Measurements from ENCODE around the gene DECR2. TPM values are rescaled to one million over a fixed set of nuclear protein-coding genes. Genes with fewer than 3 reads are reported as not detected.
A peak's percentile ranks its signal among the peaks of the same experiment; 100 is the strongest.
"Not testable (repeated sequence)": the region's sequence is repeated elsewhere in the genome, so short reads cannot be mapped to it uniquely, and the experiment has no call there.

Gene DECR2
- total RNA-seq, 1 experiment from 2014 or later = 8.1 TPM

DNA sequence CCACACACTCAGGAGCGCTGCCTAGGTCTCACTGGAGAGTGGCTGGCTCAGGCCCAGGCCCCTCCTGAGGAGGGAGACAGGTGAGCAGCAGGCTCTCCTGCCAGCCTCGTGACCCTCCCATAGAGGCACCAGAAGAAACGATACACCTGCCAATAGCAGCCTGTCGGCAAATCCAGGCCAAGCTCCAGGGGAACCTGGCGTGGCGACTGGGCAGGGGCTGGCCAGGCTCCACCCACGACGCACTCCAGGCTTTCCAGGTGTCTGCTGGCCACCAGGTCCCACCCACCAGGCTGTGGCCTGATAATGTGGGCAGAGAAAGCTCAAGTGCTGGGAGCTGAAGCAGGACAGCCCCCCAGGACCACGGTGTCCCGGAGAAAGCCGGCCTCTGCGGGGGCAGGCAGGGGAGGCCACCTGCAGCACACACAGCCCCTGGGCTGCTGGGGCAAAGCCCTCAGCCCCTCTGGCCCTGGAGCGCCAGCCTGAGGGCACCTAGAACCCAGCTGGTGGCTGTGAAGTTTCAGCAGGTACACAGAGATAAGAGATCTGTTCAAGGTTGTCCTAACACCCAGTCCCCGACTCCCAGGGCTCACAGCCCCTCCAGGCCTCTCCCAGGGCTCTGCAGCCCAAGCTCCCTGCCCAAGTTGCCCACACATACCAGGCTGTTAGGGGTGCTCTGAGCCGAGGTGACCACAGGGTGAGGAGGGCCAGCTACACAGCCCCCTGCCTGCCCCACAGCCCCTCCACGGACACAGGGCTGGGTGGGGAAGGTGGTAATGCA is 22.3 kb upstream of the DECR2 start:
- DNase-seq (ENCODE audit: low spot score) = no peak

DNA sequence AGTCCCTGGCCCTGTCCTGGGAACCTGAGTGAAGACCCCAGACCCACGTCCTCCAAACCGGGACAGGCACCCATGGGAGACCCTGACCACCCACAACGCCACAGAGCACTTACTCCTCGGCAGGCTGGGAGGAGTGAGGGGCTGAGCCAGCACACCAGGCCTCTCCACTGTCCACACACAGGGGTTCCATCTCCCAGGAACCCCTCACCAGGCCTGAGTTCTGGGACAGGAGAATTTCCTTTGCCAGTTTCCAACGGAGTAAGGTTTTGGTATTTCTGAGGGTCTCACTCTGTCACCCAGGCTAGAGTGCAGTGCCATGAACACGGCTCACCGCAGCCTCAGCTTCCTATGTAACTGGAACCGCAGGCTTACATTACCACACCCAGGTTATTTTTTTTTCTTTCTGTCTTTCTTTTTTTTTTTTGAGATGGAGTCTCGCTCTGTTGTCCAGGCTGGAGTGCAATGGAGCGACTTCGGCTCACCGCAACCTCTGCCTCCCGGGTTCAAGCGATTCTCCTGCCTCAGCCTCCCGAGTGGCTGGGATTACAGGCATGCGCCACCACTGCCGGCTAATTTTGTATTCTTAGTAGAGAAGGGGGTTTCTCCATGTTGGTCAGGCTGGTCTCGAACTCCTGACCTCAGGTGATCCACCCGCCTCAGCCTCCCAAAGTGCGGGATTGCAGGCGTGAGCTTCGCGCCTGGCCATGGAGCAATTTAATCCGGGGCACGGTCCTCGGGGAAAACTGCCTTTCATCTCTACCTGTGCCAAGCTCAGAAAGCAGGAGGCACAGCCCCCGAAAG is 21.5 kb upstream of the DECR2 start:
- DNase-seq (ENCODE audit: low spot score) = no peak

DNA sequence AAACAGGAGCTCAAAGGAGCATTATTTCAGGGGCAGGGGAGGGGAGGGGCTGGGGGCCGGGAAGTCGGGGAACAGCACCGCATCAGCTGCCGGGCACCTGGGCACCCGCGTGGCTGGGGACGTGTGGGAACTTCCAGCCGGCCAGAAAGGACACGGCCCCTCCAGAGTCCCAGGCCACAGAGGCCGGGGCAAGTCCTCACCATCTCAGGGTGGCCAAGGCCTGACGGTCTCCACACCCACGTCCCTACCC is 21.0 kb upstream of the DECR2 start:
- no peak for DNase-seq (ENCODE audit: low spot score)

DNA sequence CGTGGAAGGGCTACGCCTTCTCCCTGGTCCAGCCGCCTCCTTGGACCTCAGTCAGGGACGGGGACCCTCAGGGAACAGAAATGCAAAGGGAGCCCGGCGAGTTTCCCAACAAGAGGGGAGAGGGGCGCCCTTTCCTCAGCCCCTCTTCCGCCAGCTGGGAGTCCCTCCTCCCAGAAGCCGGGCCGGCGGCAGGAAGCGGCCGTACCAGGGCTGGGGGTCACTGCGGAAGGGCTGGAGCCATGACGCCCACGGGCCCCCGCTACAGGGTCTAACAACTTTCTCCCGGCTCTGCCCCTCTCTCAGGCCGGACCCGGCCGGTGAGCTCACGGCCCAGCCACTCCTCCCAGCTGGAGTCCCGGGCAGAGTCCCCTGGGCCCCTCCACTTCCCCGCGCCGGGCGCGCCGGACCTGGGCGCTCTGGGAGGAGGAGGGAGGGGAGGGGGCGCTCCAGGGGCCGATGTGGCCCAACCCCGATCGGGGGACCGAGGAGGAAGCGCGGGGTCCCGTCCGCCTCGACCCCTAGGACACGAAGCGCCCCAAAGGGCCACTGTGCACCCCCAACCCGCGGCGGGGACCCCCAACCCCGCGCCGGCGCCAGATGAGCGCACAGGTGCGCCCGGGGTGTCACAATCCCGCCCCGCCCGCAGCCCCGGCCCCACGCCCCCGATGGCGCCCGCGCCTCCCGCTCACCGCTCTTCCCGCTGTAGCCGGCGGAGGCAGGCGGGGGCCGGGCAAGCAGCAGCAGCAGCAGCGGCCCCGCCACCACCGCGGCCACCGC is 20.5 kb upstream of the DECR2 start:
- no peak for DNase-seq (ENCODE audit: low spot score)

DNA sequence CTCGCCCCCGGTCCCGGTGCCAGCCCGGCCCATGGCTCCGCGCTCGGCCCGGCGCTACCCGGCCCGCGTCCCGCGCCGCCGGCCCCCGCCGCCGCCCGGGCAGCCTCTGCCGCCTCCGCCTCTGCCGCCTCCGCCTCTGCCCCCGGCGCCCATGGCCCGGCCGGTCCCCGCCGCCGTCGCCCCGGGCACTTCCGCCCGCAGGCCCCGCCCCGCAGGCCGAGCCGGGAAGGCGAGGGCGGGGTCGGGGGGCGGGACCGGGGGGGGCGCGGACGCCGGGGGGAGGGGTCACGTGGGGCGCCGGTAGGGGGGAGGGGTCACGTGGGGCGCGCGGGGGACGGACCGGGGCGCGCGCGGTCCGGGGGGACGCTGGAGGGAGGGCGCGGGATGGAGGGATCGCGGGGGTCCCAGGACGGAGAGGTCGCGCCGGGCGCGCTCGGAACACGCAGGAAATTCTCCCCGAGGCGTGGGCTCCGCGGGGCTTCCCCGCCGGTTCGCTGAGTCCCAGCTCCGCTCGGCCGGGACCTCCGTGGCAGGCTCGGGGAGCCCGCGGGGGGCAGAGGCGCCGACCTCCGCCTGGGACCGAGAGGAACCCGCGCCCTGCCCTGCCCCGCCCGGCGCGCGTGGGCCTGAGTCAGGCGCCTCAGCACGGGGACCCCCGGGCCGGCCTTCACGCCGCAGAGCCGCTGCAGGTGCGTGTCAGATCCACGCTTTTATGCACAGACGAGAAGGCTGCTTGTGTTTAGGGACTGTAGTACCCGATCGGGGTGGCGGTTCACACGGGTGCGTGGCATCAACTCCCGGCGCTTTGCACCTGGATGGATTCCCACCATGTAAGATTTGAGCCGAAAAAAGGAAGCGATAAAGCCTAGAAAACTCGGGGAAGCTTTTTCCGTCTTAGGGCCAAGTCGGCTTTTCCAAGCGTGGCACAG is 19.6 kb upstream of the DECR2 start, which contains the start of gene PGAP6:
TSS of gene PGAP6 (minus strand) at position 190 of the 929 bp plus-strand sequence. CDS start at position 33, 157 bp downstream.
- DNase-seq (ENCODE audit: low spot score) = no peak

DNA sequence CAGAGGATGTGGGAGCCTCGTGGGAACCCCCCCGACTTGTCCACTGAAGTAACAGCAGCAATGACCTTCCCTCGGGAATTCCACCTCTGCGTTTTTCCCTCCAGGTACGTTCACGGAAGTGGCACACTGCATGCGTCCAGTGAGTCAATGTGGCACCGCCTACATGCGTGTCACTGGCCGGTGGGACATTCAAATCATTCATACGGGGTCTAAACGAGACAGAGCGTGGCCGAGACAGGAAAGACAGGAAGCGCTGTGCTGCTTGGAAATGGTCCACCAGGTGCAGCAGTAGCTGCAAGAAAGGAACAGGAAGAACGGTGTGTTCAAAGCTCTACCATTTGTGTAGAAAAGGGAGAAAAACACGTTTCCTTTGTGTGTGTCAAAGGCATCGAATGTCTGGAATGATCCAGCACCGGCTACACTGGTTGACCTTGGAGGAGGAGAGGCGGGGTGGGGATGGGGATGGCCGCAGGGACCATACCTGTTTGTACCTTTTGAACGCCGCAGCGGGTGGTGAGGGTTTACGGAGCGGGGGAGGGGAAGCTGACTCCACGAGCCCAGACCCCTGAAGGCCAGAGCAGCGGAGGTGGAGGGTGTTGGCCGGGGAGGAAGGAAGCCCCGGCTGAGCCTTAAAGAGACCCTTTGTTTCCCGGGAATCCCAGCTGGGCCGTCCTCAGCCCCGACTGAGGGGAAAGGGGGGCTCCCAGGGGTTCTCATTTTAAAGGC is 18.2 kb upstream of the DECR2 start:
- DNase-seq (ENCODE audit: low spot score) = no peak

DNA sequence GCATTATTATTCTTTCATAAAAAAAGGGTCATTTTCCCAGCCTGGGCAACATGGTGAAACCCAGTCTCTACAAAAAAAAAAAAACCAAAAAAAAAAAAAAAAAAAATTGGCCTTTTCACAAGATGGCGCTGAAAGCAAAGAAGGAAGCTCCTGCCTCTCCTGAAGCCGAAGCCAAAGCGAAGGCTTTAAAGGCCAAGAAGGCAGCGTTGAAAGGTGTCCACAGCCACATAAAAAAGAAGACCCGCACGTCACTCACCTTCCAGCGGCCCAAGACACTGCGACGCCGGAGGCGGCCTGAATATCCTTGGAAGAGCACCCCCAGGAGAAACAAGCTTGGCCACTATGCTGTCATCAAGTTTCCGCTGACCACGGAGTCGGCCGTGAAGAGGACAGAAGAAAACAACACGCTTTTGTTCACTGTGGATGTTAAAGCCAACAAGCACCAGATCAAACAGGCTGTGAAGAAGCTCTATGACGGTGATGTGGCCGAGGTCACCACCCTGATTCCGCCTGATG is 15.0 kb upstream of the DECR2 start:
- DNase-seq (ENCODE audit: low spot score) = no peak

DNA sequence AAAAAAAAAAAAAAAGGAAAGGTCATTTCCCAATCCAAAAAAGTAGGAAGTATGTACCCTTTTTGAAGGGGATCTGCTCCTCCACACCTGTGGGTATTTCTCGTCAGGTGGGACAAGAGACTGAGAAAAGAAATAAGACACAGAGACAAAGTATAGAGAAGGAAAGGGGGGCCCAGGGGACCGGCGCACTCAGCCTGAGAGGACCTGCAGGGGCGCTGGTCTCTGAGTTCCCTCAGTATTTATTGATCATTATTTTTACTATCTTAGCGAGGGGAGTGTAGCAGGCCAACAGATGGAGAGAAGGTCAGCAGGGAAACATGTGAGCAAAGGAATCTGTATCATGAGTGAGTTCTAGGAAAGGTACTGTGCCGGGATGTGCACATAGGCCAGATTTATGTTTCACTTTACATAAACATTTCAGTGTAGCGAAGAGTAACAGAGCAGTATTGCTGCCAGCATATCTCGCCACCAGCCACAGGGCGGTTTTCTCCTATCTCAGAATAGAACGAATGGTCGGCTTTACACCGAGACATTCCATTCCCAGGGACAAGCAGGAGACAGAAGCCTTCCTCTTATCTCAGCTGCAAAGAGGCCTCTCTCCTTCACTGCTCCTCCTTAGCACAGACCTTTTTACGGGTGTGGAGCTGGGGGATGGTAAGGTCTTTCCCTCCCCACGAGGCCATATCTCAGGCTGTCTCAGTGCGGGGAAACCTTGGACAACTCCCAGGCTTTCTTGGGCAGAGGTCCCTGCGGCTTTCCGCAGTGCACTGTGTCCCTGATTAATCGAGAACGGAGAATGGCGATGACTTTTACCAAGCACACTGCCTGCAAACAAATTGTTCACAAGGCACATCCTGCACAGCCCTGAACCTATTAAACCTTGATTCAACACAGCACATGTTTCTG is 13.7 kb upstream of the DECR2 start:
- DNase-seq (ENCODE audit: low spot score) = not testable (repeated sequence)

DNA sequence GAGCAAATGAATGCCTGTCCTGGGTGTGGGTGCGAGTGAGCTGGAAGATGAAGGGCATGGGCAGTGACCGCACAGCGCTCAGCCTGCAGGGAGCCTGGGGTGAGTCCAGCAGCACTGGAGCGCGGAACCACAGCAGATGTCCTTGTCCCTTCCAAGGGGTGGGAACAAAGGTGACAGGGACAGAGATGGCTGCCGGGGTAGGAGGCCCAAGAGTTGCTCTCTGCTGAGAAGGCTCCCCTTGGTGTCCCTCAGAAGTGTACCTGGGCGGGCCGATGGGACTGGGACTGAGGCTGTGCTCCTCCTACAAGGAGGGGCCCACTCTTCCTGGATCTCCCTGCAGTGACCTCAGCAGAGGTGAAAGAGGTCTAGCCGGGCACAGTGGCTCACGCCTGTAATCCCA is 12.3 kb upstream of the DECR2 start:
- no peak for DNase-seq (ENCODE audit: low spot score)

DNA sequence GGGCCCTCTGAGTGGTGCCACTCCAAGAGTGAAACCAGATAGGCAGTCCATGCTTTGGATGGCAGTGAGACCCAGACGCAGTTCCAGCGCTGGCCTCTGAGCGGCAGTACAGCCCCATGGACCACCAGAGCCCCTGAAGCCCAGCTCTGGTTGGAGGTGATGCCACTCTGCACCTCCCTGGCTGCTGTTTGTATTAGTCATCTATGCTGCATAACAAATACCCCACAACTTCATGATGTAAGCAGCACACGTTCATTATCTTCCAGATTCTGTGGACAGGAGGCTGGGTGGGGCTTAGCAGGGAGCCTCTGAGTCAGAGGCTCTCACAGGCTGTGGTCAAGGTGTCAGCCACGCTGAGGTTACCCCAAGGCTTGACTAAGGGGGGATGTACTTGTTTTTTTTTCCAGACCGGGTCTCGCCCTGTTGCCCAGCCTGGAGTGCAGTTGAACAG is 9.8 kb upstream of the DECR2 start:
- peak; percentile 68 for DNase-seq (ENCODE audit: low spot score)

DNA sequence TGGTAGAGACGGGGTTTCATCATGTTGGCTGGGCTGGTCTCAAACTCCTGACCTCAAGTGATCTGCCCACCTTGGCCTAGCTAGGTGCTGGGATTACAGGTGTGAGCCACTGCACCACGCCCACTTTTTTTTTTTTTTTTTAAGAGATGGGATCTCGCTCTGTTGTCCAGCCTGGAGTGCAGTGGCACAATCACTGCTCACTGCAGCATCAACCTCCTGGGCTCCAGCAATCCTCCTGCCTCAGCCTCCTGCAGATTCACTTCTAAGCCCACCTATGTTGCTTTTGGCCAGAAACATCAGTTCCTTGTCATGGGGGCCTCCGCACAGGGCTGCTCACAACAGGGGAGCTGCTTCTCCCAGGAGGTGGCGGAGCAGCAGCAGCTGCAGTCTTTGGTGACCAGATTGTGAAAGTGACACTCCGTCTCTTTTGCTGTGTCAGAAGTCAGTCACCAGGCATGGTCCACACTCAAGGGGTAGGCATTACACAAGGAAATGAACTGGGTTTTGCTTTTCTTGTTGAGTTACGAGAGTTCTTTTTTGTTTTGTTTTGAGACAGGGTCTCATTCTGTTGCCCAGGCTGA is 9.1 kb upstream of the DECR2 start:
- no peak for DNase-seq (ENCODE audit: low spot score)

DNA sequence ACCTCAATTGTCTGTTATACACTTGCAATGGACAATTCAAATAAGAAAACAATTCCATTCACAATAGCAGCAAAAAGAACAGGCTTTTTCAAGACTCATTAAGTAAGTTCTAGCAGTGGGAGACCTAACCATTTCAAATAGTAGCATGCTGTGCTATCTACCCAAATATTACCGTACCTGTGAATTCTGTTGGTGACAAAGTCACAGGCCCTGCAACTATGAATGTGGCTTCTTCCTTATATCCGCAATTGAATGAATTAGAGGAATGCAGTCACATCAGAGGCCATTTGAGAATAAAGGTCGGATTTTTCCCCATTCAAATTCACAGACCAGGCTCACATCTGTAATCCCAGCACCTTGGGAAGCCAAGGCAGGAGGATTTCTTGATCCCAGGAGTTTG is 5.5 kb upstream of the DECR2 start:
- no peak for DNase-seq (ENCODE audit: low spot score)

DNA sequence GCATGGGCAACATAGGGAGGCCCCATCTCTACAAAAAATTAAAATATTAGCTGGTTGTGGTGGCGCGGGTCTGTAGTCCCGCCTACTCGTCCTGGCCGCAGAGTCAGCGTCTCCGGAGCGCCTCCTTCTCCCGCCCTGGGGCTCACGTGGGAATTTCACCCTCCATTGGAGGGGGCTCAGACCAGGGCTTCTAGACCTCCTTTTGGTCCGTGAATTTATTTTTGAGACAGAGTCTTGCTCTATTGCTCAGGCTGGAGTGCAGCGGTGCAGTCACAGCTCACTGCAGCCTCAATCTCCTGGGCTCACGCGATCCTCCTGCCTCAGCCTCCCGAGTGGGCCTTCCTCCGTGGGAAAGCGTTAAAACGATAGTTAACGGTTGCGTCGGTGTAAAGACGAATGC is 5.1 kb upstream of the DECR2 start:
- peak; percentile 42 for DNase-seq (ENCODE audit: low spot score)

DNA sequence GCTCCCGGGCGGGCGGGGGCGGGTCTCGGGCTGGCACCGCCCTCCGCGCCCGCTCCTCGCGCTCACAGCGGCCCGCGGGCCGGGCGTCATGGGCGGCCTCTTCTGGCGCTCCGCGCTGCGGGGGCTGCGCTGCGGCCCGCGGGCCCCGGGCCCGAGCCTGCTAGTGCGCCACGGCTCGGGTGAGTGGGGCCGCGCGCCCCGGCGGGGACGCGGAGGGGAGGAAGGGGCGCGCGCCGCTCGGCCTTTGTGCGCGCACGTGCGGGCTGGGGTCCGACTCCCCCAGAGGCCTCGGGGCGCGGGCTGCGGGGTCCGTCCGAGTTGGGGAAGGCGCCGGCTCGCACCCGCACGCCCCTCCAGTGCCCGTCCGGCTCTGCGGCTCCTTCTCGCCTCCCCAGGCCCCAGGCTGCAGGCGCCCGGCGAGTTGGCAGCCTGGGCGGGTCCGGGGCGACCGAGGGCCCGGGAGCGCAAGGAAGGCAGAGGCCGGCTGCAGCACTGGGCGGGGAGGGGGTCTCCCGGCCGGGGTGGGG is 4.5 kb upstream of the DECR2 start, which contains the start of gene NME4:
TSS of gene NME4 (plus strand) at position 65 of the 527 bp plus-strand sequence. CDS start at position 89, 24 bp downstream.
- no peak for DNase-seq (ENCODE audit: low spot score)

DNA sequence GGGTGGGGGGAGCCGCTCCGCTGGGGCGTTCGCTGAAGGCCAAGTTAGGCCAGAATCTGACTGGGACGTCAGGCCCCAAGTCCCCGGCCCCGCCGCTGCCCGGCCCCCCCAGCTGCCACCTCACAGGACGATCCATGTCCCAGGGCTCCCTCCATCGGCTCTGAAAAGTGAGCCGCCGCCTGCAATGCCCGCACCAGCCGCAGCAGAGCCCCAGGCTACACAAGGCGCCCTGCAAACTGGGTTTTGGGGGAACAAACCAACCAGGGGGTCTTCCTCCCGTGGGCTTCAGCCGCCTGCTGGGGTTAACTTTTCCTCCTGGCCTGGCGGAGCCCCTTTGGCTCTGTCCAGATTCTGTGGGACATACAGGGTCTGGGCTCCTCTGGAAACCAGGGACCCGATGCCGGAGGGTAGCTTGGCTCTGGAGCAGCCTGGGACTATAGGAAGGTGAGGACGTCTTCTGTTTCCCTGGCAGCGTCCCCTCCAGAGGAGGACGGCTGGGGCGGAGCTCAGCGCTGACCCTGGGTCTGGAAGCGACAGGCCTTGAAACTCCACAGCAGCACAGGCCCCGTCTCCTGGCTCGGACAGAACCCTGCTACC is 3.9 kb upstream of the DECR2 start:
- no peak for DNase-seq (ENCODE audit: low spot score)

DNA sequence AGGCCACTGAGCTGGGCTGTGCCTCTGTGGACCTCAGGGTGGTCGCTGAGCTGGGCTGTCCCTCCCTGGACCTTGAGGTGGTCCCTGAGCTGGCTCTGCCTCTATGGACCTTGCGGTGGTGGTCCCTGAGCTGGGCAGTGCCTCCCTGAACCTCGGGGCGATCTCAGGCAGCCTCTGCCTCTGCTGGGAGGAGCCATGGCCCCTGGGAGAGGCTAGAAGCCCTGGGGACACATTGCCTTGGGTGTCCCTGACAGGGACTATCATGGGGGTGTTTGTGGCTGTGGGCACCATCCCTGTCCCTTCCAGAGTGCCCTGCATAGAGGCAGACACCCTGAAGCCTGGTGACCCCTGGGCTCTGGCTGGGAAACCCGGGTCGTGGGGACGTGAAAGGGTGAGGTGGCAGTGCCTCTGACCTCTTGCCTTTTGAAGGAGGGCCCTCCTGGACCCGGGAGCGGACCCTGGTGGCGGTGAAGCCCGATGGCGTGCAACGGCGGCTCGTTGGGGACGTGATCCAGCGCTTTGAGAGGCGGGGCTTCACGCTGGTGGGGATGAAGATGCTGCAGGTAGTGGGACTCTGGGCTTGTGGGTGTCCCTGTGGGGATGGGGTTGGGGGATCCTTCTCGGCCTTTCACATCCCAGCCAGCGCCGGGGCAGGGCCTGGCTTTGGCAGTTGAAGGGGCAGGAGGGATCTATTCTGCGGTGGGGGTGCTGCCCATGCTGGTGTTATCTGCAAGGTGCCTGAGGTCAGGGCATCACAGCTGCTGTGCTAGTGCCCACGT is 2.9 kb upstream of the DECR2 start:
- DNase-seq (ENCODE audit: low spot score) = no peak

DNA sequence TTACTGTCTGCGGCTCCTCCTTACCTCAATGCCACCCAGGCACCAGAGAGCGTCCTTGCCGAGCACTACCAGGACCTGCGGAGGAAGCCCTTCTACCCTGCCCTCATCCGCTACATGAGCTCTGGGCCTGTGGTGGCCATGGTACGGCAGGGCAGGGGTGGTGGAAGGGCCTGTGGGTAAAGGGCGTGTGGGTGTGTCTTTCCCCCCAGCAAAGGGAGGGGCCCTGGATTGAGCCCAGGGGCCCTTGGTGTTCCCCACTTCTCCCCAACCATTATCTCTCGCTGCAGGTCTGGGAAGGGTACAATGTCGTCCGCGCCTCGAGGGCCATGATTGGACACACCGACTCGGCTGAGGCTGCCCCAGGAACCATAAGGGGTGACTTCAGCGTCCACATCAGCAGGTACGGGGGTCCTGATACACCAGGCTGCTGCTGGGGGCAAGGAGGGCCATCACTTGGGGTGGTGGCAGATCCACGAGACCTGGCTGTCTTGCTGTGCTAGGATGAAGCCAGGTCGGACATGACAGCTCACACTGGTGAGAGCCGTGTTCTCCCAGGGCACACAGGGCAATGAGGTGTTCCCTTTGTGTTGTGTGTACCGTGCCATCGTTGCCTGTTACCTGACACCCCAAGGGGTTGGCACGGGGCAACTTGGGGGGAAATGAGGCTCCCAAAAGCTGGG is 2.2 kb upstream of the DECR2 start:
- DNase-seq (ENCODE audit: low spot score) = no peak
